ENCODE measurements around the gene MIER2.
"Not testable (repeated sequence)": the region's sequence is repeated elsewhere in the genome, so short reads cannot be mapped to it uniquely, and the experiment has no call there.

MIER2 gene

GRCh38 chr19:386632-387301 is 42.2 kb upstream of the MIER2 start:
- not testable (repeated sequence) for H3K36me3 ChIP-seq (ENCODE audit: control insufficient read depth, insufficient read depth, low read length); H3K9ac ChIP-seq (ENCODE audit: low read length); H3K27ac ChIP-seq (ENCODE audit: low read depth, low read length); H3K9me3 ChIP-seq (ENCODE audit: control insufficient read depth, insufficient read depth, low read depth, low read length)
- peaks cover 18% of the 10 kb centered on the region for H3K27me3 ChIP-seq (ENCODE audit: control insufficient read depth, insufficient read depth, low read length)
- H3K4me3 ChIP-seq (ENCODE audit: low read depth, low read length) = peak overlapping the region; percentile 23; the same call in 1 of the 2 replicates
- H3K4me1 ChIP-seq (ENCODE audit: control insufficient read depth, insufficient read depth, low read length) = peaks cover 22% of the 10 kb centered on the region

- Histone ChIP-seq H3K27me3 (ENCODE audit: control insufficient read depth, insufficient read depth, low read length) (peaks cover 18% of the 10 kb centered on the region), H3K4me3 (ENCODE audit: low read depth, low read length) (peak overlapping the region; percentile 23; the same call in 1 of the 2 replicates), H3K4me1 (ENCODE audit: control insufficient read depth, insufficient read depth, low read length) (peaks cover 22% of the 10 kb centered on the region)
- H3K9ac ChIP-seq (ENCODE audit: low read length); H3K36me3 ChIP-seq (ENCODE audit: control insufficient read depth, insufficient read depth, low read length); H3K9me3 ChIP-seq (ENCODE audit: control insufficient read depth, insufficient read depth, low read depth, low read length); H3K27ac ChIP-seq (ENCODE audit: low read depth, low read length): not testable (repeated sequence)
These were observed 41.6 kb upstream of the MIER2 start for GRCh38 chr19:386189-386588.

- peak overlapping the region; percentile 50 for H3K9ac ChIP-seq (ENCODE audit: low read length)
- H3K27me3 ChIP-seq (ENCODE audit: control insufficient read depth, insufficient read depth, low read length) = peaks cover 15% of the 10 kb centered on the region
- H3K27ac ChIP-seq (ENCODE audit: low read depth, low read length) = no peak overlapping the region
- peaks cover 22% of the 10 kb centered on the region for H3K4me1 ChIP-seq (ENCODE audit: control insufficient read depth, insufficient read depth, low read length)
- no peaks in the 10 kb centered on the region for H3K36me3 ChIP-seq (ENCODE audit: control insufficient read depth, insufficient read depth, low read length)
- no peak overlapping the region for H3K4me3 ChIP-seq (ENCODE audit: low read depth, low read length)
- peaks cover 10% of the 10 kb centered on the region; the same call in 1 of the 2 replicates for H3K9me3 ChIP-seq (ENCODE audit: control insufficient read depth, insufficient read depth, low read depth, low read length)
These were observed 40.2 kb upstream of the MIER2 start for GRCh38 chr19:384799-385169.

GRCh38 chr19:383922-384798 is 39.6 kb upstream of the MIER2 start:
- Histone ChIP-seq H3K4me1 (ENCODE audit: control insufficient read depth, insufficient read depth, low read length) (peaks cover 20% of the 10 kb centered on the region), H3K9ac (ENCODE audit: low read length) (peak overlapping the region; percentile 50), H3K9me3 (ENCODE audit: control insufficient read depth, insufficient read depth, low read depth, low read length) (peaks cover 10% of the 10 kb centered on the region; the same call in 1 of the 2 replicates)

GRCh38 chr19:383040-383439 is 38.4 kb upstream of the MIER2 start:
- Histone ChIP-seq H3K36me3 (ENCODE audit: control insufficient read depth, insufficient read depth, low read length) (no peaks in the 10 kb centered on the region), H3K4me1 (ENCODE audit: control insufficient read depth, insufficient read depth, low read length) (peaks cover 18% of the 10 kb centered on the region), H3K4me3 (ENCODE audit: low read depth, low read length) (no peak overlapping the region), H3K9me3 (ENCODE audit: control insufficient read depth, insufficient read depth, low read depth, low read length) (peaks cover 10% of the 10 kb centered on the region; the same call in 1 of the 2 replicates), H3K9ac (ENCODE audit: low read length) (no peak overlapping the region), H3K27ac (ENCODE audit: low read depth, low read length) (no peak overlapping the region), H3K27me3 (ENCODE audit: control insufficient read depth, insufficient read depth, low read length) (peaks cover 15% of the 10 kb centered on the region)

More at GRCh38 chr19:383922-384798, 39.6 kb upstream of the MIER2 start:
- no peak overlapping the region for H3K4me3 ChIP-seq (ENCODE audit: low read depth, low read length)
- peaks cover 11% of the 10 kb centered on the region for H3K27me3 ChIP-seq (ENCODE audit: control insufficient read depth, insufficient read depth, low read length)
- H3K36me3 ChIP-seq (ENCODE audit: control insufficient read depth, insufficient read depth, low read length) = no peaks in the 10 kb centered on the region
- no peak overlapping the region; the same call in 1 of the 2 replicates for H3K27ac ChIP-seq (ENCODE audit: low read depth, low read length)

GRCh38 chr19:382578-382977 is 38.0 kb upstream of the MIER2 start:
- H3K4me3 ChIP-seq (ENCODE audit: low read depth, low read length); H3K27ac ChIP-seq (ENCODE audit: low read depth, low read length); H3K9ac ChIP-seq (ENCODE audit: low read length); H3K36me3 ChIP-seq (ENCODE audit: control insufficient read depth, insufficient read depth, low read length); H3K9me3 ChIP-seq (ENCODE audit: control insufficient read depth, insufficient read depth, low read depth, low read length): not testable (repeated sequence)
- peaks cover 15% of the 10 kb centered on the region for H3K4me1 ChIP-seq (ENCODE audit: control insufficient read depth, insufficient read depth, low read length)
- peaks cover 15% of the 10 kb centered on the region for H3K27me3 ChIP-seq (ENCODE audit: control insufficient read depth, insufficient read depth, low read length)

GRCh38 chr19:381901-382300 is 37.3 kb upstream of the MIER2 start:
- not testable (repeated sequence) for H3K9ac ChIP-seq (ENCODE audit: low read length); H3K27ac ChIP-seq (ENCODE audit: low read depth, low read length); H3K4me3 ChIP-seq (ENCODE audit: low read depth, low read length); H3K9me3 ChIP-seq (ENCODE audit: control insufficient read depth, insufficient read depth, low read depth, low read length); H3K36me3 ChIP-seq (ENCODE audit: control insufficient read depth, insufficient read depth, low read length)
- Histone ChIP-seq H3K4me1 (ENCODE audit: control insufficient read depth, insufficient read depth, low read length) (peaks cover 13% of the 10 kb centered on the region), H3K27me3 (ENCODE audit: control insufficient read depth, insufficient read depth, low read length) (peaks cover 15% of the 10 kb centered on the region)

- H3K4me3 ChIP-seq (ENCODE audit: low read depth, low read length); H3K9ac ChIP-seq (ENCODE audit: low read length); H3K27ac ChIP-seq (ENCODE audit: low read depth, low read length); H3K9me3 ChIP-seq (ENCODE audit: control insufficient read depth, insufficient read depth, low read depth, low read length); H3K36me3 ChIP-seq (ENCODE audit: control insufficient read depth, insufficient read depth, low read length); H3K4me1 ChIP-seq (ENCODE audit: control insufficient read depth, insufficient read depth, low read length): not testable (repeated sequence)
- peaks cover 15% of the 10 kb centered on the region for H3K27me3 ChIP-seq (ENCODE audit: control insufficient read depth, insufficient read depth, low read length)
These were observed 36.1 kb upstream of the MIER2 start for GRCh38 chr19:380618-381219.

GRCh38 chr19:379796-380195 is 35.2 kb upstream of the MIER2 start:
- Histone ChIP-seq H3K4me3 (ENCODE audit: low read depth, low read length) (no peak overlapping the region), H3K9me3 (ENCODE audit: control insufficient read depth, insufficient read depth, low read depth, low read length) (peaks cover 10% of the 10 kb centered on the region; the same call in 1 of the 2 replicates), H3K9ac (ENCODE audit: low read length) (no peak overlapping the region), H3K36me3 (ENCODE audit: control insufficient read depth, insufficient read depth, low read length) (no peaks in the 10 kb centered on the region), H3K27ac (ENCODE audit: low read depth, low read length) (no peak overlapping the region), H3K4me1 (ENCODE audit: control insufficient read depth, insufficient read depth, low read length) (peaks cover 7% of the 10 kb centered on the region), H3K27me3 (ENCODE audit: control insufficient read depth, insufficient read depth, low read length) (peaks cover 18% of the 10 kb centered on the region)

- Histone ChIP-seq H3K27me3 (ENCODE audit: control insufficient read depth, insufficient read depth, low read length) (peaks cover 24% of the 10 kb centered on the region), H3K4me1 (ENCODE audit: control insufficient read depth, insufficient read depth, low read length) (no peaks in the 10 kb centered on the region), H3K9ac (ENCODE audit: low read length) (no peak overlapping the region), H3K27ac (ENCODE audit: low read depth, low read length) (no peak overlapping the region), H3K9me3 (ENCODE audit: control insufficient read depth, insufficient read depth, low read depth, low read length) (peaks cover 10% of the 10 kb centered on the region; the same call in 1 of the 2 replicates), H3K4me3 (ENCODE audit: low read depth, low read length) (no peak overlapping the region), H3K36me3 (ENCODE audit: control insufficient read depth, insufficient read depth, low read length) (no peaks in the 10 kb centered on the region)
These were observed 34.1 kb upstream of the MIER2 start for GRCh38 chr19:378706-379105.
